Upper lobe of right lung (tissue), 1 donor: Measurements from ENCODE around the gene DGLUCY. TPM values are rescaled to one million over a fixed set of nuclear protein-coding genes. Genes with fewer than 3 reads are reported as not detected.
"Not testable (repeated sequence)": the region's sequence is repeated elsewhere in the genome, so short reads cannot be mapped to it uniquely, and the experiment has no call there.

Source experiments
- ATAC-seq: fragments of 200-7000 bp; cut with Tn5 transposase; one replicate; pipeline ENCODE4 v1.9.1; 2020; ENCODE audit warnings: mild to moderate bottlenecking, moderate library complexity
- DNase-seq: peaks from one replicate; pipeline ENCODE4 v3.0.0-alpha.2; 2020
- H3K27ac ChIP-seq: fragments of 200-600 bp; one replicate; pipeline ENCODE4 v1.8.0; 2022
- H3K27me3 ChIP-seq: fragments of 200-600 bp; one replicate; pipeline ENCODE4 v1.8.0; 2022; ENCODE audit warnings: mild to moderate bottlenecking
- H3K36me3 ChIP-seq: fragments of 200-600 bp; one replicate; pipeline ENCODE4 v1.8.0; 2022
- H3K4me1 ChIP-seq: fragments of 200-600 bp; one replicate; pipeline ENCODE4 v1.8.0; 2022
- H3K4me3 ChIP-seq: fragments of 200-600 bp; one replicate; pipeline ENCODE4 v1.8.0; 2022; ENCODE audit warnings: mild to moderate bottlenecking
- H3K9me3 ChIP-seq: fragments of 200-600 bp; one replicate; pipeline ENCODE4 v1.8.0; 2022
- CTCF ChIP-seq: fragments of 200-600 bp; IDR thresholded peaks from one replicate; pipeline ENCODE4 v1.8.0; 2022; ENCODE audit warnings: antibody characterized with exemption
- intact Hi-C: fragments of 100-400 bp; cut with DNase I; formaldehyde crosslinking; loops from one replicate; pipeline ENCODE4 v1.11.0; 2022
- total RNA-seq: library from RNA; stranded (reverse); fragmentation: NEBNext Ultra II Directional; extraction: Animal tissue kit (Norgen Biotek cat#: 25700); gene quantifications from one replicate; pipeline ENCODE4 v1.2.1, GENCODE V29; 2021
- donor health status: DM: no; HTN: yes; CAD: no; lungs with severe emphysema.

Gene DGLUCY
- total RNA-seq, 1 donor from 2014 or later, result 77.6 TPM

- H3K27me3 ChIP-seq, result no peaks in the 10 kb centered on the region
- TF ChIP-seq CTCF, result peak; percentile 84
- DNase-seq, result no peak
- ATAC-seq, result peak; percentile 86
- peaks cover 63% of the 10 kb centered on the region for H3K36me3 ChIP-seq
- no peaks in the 10 kb centered on the region for H3K4me1 ChIP-seq
- H3K27ac ChIP-seq, result no peak overlapping the region
- H3K9me3 ChIP-seq, result no peaks in the 10 kb centered on the region
- no peak overlapping the region for H3K4me3 ChIP-seq
- intact Hi-C loops, result loop anchor here (5.0 kb wide), 1 partner anchor 110 kb away; no protein-coding TSS in a partner anchor
These were observed 63.5 kb downstream of the DGLUCY start for GRCh38 chr14:91177073-91178034.

- Histone ChIP-seq H3K4me1 (no peaks in the 10 kb centered on the region), H3K27me3 (no peaks in the 10 kb centered on the region), H3K4me3 (no peak overlapping the region), H3K9me3 (no peaks in the 10 kb centered on the region), H3K27ac (no peak overlapping the region), H3K36me3 (peaks cover 68% of the 10 kb centered on the region)
- DNase-seq (no peak), ATAC-seq (no peak)
- intact Hi-C loops, result no loop called here
- no peak for TF ChIP-seq CTCF
These were observed 66.7 kb downstream of the DGLUCY start for GRCh38 chr14:91180611-91181010.

- H3K4me3 ChIP-seq, H3K9me3 ChIP-seq, H3K27me3 ChIP-seq, DNase-seq, H3K27ac ChIP-seq, intact Hi-C loops, H3K4me1 ChIP-seq, ATAC-seq: not testable (repeated sequence)
- H3K36me3 ChIP-seq, result peaks cover 76% of the 10 kb centered on the region
These were observed 68.9 kb downstream of the DGLUCY start for GRCh38 chr14:91182753-91183152.

- Histone ChIP-seq H3K4me1 (no peaks in the 10 kb centered on the region), H3K27ac (no peak overlapping the region), H3K4me3 (no peak overlapping the region), H3K27me3 (no peaks in the 10 kb centered on the region), H3K9me3 (no peaks in the 10 kb centered on the region), H3K36me3 (peaks cover 87% of the 10 kb centered on the region)
- DNase-seq, result no peak
- TF ChIP-seq CTCF, result no peak
- intact Hi-C loops, result no loop called here
- no peak for ATAC-seq
These were observed 70.7 kb downstream of the DGLUCY start for GRCh38 chr14:91184559-91184958.

GRCh38 chr14:91185721-91186120, 71.8 kb downstream of the DGLUCY start:
- Histone ChIP-seq H3K4me1 (no peaks in the 10 kb centered on the region), H3K36me3 (peaks cover 86% of the 10 kb centered on the region), H3K4me3 (no peak overlapping the region), H3K27ac (no peak overlapping the region), H3K9me3 (no peaks in the 10 kb centered on the region), H3K27me3 (no peaks in the 10 kb centered on the region)
- intact Hi-C loops, result no loop called here
- TF ChIP-seq CTCF, result no peak
- ATAC-seq, result no peak
- no peak for DNase-seq

- intact Hi-C loops, result no loop called here
- Histone ChIP-seq H3K4me3 (no peak overlapping the region), H3K36me3 (peaks cover 86% of the 10 kb centered on the region), H3K27me3 (no peaks in the 10 kb centered on the region), H3K9me3 (no peaks in the 10 kb centered on the region), H3K4me1 (no peaks in the 10 kb centered on the region), H3K27ac (no peak overlapping the region)
- TF ChIP-seq CTCF, result no peak
- ATAC-seq (no peak), DNase-seq (no peak)
These were observed 72.7 kb downstream of the DGLUCY start for GRCh38 chr14:91186515-91187066.
